AG10803 (cell line): ENCODE results near the gene CHPF.

ENCODE experiments used
- DNase-seq: peaks from one replicate; pipeline ENCODE4 v3.0.0; 2010; ENCODE audit warnings: low read depth
- H3K4me3 ChIP-seq: 2 replicates; pipeline ENCODE4 v1.5.1; 2011; ENCODE audit warnings: mild to moderate bottlenecking, low read length, control low read depth
- TF ChIP-seq, protein P1 (sequence below): conservative IDR thresholded peaks from 2 replicates; pipeline ENCODE4 v1.5.1; 2011; ENCODE audit warnings: mild to moderate bottlenecking, low read length, control low read depth, inconsistent platforms

Gene CHPF

DNA sequence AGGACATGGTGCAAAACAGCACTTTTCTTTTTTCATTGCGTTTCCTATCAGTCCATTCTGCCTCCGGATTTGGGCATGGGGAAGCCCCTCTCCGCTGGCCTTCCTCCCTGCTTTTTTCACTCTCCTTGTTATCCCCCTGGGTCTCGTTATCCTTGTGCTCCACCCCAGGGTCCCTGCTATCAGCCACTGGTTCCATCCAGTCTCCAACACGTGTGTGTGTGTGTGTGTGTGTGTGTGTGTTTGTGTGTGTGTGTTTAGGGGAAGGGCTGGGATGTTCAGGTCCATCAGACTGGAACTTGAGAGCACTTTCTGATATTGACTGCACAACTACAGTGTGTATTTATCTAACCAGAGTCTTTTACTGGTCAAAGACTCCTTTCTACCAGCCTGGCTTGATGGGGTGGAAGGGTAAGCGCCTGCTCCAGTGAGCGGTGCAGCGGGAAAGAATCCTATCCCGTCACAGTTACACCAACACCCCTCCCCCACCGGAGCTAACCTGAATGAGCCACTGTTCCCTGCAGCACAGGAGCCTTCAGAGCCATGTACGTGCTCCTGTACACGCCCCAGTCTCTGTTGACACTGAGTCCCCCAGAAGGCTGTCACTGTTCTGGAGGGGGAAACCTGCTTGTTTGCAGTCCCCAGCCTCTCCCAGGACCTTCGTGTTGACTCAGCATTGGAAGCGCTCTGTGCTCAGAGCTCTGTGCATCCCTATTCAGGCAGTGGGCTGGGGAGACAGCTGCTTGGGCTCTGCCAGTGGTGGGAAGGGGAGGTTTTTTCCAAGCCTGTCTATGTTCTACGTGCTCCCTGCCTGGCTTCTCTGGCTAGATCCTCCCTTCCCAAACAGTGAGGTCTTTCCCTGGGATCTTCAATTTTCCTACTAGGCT lies 33.1 kb upstream of the CHPF start:
- no peak overlapping the region for H3K4me3 ChIP-seq
- no peak for DNase-seq
- TF ChIP-seq, protein P1, sequence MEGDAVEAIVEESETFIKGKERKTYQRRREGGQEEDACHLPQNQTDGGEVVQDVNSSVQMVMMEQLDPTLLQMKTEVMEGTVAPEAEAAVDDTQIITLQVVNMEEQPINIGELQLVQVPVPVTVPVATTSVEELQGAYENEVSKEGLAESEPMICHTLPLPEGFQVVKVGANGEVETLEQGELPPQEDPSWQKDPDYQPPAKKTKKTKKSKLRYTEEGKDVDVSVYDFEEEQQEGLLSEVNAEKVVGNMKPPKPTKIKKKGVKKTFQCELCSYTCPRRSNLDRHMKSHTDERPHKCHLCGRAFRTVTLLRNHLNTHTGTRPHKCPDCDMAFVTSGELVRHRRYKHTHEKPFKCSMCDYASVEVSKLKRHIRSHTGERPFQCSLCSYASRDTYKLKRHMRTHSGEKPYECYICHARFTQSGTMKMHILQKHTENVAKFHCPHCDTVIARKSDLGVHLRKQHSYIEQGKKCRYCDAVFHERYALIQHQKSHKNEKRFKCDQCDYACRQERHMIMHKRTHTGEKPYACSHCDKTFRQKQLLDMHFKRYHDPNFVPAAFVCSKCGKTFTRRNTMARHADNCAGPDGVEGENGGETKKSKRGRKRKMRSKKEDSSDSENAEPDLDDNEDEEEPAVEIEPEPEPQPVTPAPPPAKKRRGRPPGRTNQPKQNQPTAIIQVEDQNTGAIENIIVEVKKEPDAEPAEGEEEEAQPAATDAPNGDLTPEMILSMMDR = no peak

DNA sequence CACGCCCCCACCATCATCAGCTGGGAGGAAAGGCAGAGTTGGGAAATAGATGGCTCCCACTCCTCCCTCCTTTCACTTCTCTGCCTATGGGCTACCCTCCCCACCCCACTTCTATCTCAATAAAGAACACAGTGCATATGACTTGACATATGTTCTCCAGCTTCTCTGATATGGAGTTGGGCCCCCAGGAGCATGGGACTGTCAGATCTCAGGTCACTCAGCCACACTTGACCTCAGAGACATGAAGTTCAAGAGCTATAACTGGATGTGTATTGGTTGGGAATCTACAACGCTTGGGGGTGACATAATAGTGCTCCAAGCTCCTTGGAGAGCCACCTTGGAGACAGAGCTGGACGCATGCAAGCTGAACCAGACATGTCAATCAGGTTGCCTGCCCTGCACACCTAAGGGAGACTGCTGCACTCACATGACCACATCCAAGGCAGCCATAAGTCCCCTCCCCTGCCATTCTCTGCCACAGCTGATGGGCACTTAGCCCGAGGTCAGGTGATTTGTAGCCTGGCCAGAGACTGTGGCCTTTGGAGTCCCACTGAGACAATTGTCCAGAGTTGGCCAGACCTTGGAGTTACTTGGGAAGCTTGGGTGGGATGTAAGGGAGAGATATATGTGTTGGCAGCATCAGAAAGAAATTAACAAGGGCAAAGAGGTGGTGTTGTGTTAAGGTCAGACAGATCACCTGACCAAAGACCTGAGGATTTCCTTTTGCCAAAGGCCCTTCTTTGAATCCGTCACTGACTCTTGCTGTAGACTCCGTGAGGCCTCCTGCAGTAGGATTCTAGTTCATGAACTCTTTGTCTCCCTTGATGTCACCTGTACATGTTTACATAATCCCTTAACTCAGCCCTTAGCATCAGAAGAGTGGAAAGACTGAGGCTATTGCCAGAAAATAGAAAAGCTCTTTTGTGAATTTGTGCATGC lies 32.2 kb upstream of the CHPF start:
- DNase-seq = no peak
- TF ChIP-seq, protein P1 = no peak
- H3K4me3 ChIP-seq = no peak overlapping the region

- TF ChIP-seq, protein P1 = no peak
- no peak overlapping the region for H3K4me3 ChIP-seq
- no peak for DNase-seq
These were observed 31.1 kb upstream of the CHPF start for GRCh38 chr2:219574484-219575311.

- DNase-seq = no peak
- TF ChIP-seq, protein P1 = no peak
- H3K4me3 ChIP-seq = no peak overlapping the region
These were observed 29.6 kb upstream of the CHPF start for GRCh38 chr2:219573166-219573565.

DNA sequence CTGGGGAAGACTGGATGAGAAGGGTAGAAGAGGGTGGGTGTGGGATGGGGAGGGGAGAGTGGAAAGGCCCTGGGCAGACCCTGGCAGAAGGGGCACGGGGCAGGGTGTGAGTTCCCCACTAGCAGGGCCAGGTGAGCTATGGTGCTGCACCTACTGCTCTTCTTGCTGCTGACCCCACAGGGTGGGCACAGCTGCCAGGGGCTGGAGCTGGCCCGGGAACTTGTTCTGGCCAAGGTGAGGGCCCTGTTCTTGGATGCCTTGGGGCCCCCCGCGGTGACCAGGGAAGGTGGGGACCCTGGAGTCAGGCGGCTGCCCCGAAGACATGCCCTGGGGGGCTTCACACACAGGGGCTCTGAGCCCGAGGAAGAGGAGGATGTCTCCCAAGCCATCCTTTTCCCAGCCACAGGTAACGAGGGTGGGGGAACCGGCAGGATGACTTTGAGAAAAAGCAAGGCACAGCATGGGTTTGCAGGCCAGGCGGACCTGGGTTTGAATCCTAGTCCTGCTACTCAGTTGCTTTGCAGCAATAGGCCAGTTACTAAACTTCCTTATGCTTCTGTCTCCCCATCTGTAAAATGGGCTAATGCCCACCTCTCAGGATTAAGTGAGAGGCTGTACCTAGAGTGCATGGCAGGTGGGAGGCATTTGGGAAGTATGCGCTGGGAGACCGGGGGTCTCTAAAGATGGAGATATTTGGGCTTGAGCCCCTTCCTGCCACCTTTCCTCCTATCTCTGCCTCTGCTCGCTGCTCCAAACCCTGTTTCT lies 28.8 kb upstream of the CHPF start, which contains the start of gene INHA:
TSS of gene INHA (plus strand) at position 74 of the 765 bp plus-strand sequence. CDS start at position 139, 65 bp downstream.
- no peak for DNase-seq
- H3K4me3 ChIP-seq = peak within 1 kb of the TSS; percentile 68
- TF ChIP-seq, protein P1 = no peak
